Smooth muscle cell (in vitro differentiated cells): ENCODE data around the gene SOX6. TPM values are rescaled to one million over a fixed set of nuclear protein-coding genes. Genes with fewer than 3 reads are reported as not detected.

ENCODE experiments used
- DNase-seq: peaks from one replicate; lab custom pipeline; 2025; ENCODE audit not compliant: unreplicated experiment; lab: John Stamatoyannopoulos, UW
- H2AFZ ChIP-seq: fragments of 200-600 bp; sonication (generic); 2 replicates; pipeline ENCODE4 v1.6.0; 2016; ENCODE audit warnings: antibody characterized with exemption, low read depth, mild to moderate bottlenecking
- H3F3A ChIP-seq: fragments of 200-600 bp; sonication (generic); 2 replicates; pipeline ENCODE4 v1.6.0; 2017; ENCODE audit warnings: antibody characterized with exemption, low read depth
- H3K27ac ChIP-seq: fragments of 200-600 bp; sonication (generic); 2 replicates; pipeline ENCODE4 v1.5.1; 2016; ENCODE audit warnings: low read depth, mild to moderate bottlenecking
- H3K27me3 ChIP-seq: fragments of 200-600 bp; sonication (generic); 2 replicates; pipeline ENCODE4 v1.6.1; 2016; ENCODE audit warnings: low read depth, mild to moderate bottlenecking
- H3K36me3 ChIP-seq: fragments of 200-600 bp; sonication (generic); 2 replicates; pipeline ENCODE4 v1.5.1; 2016; ENCODE audit warnings: low read depth
- H3K4me1 ChIP-seq: fragments of 200-600 bp; sonication (generic); 2 replicates; pipeline ENCODE4 v1.5.1; 2016; ENCODE audit warnings: low read depth
- H3K4me2 ChIP-seq: fragments of 200-600 bp; sonication (generic); 2 replicates; pipeline ENCODE4 v1.6.0; 2016; ENCODE audit warnings: mild to moderate bottlenecking
- H3K4me3 ChIP-seq: fragments of 200-600 bp; sonication (generic); 2 replicates; pipeline ENCODE4 v1.5.1; 2016; ENCODE audit warnings: mild to moderate bottlenecking
- H3K79me2 ChIP-seq: fragments of 200-600 bp; sonication (generic); 2 replicates; pipeline ENCODE4 v1.6.0; 2016; ENCODE audit warnings: low read depth, mild to moderate bottlenecking
- H3K9ac ChIP-seq: fragments of 200-600 bp; sonication (generic); 2 replicates; pipeline ENCODE4 v1.6.0; 2016; ENCODE audit warnings: low read depth
- H3K9me3 ChIP-seq: fragments of 200-600 bp; sonication (generic); replicated peaks from 2 replicates; pipeline ENCODE4 v1.5.1; 2016; ENCODE audit warnings: low read depth
- H4K20me1 ChIP-seq: fragments of 200-600 bp; sonication (generic); 2 replicates; pipeline ENCODE4 v1.6.0; 2016; ENCODE audit warnings: low read depth
- WGBS: methylation state at CpG from one replicate; pipeline ENCODE4 v1.1.7; 2016; ENCODE audit warnings: low lambda C conversion rate; 5-methylcytosine and 5-hydroxymethylcytosine counted together
- polyA plus RNA-seq: library from polyadenylated mRNA; unstranded; fragments of >200 nt; fragmentation: Nextera tagmentation; extraction: Ambion mirVana; gene quantifications from 2 replicates; pipeline ENCODE4 v1.2.1, GENCODE V29; 2016
- total RNA-seq: library from RNA; depleted of rRNA; stranded (reverse); fragments of >200 nt; gene quantifications from 2 replicates; pipeline ENCODE4 v1.2.3, GENCODE V29; 2014
- TF ChIP-seq, protein P1 (sequence below): fragments of 200-600 bp; sonication (generic); IDR thresholded peaks from 2 replicates; pipeline ENCODE4 v1.5.1; 2017; ENCODE audit warnings: borderline replicate concordance, mild to moderate bottlenecking, antibody characterized with exemption; ENCODE audit not compliant: insufficient read depth, poor library complexity, severe bottlenecking

Gene SOX6
- total and polyA plus RNA-seq, 2 experiments from 2014 or later = 11.2 to 27.6 TPM

DNA sequence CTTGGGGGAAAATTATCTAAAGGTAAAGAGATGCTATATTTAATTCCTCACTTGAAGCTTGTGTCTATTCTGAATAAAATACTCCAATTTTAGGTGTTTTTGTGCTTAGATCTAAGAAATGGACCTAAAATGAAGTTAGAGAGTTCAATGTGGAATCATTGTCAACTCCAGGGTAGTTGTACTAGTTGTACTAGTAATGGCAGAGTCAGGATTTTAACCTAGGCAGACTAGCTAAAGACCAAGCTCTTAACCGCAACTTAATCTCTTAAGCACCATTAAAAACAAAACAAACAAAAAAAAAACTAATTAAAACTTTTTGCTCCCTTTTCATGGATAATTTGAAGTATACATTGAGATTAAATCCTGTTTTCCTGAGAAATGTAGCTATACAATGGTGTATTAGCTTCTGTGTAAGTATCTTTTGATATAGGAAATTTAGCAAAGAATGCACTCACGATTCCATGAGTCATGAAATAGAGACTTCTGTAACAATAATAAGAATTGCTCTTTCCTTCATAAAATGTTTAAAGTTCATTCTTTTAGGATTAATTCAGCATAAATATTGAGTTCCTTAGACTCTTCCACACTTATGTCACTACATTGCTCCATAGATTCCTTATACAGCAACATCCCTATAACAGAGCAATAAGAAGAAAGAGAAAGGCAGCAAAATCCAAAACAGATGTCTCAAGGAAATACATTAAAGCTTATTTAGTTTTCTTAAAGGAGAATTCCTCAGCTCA, 26.5 kb upstream of the SOX6 start:
- Histone ChIP-seq H3F3A (no peaks in the 10 kb centered on the region), H3K4me3 (no peak overlapping the region), H3K36me3 (no peaks in the 10 kb centered on the region), H3K9ac (no peak overlapping the region), H4K20me1 (no peaks in the 10 kb centered on the region), H3K79me2 (no peaks in the 10 kb centered on the region), H3K9me3 (no peaks in the 10 kb centered on the region), H3K4me1 (no peaks in the 10 kb centered on the region), H3K4me2 (peak overlapping the region; percentile 9), H3K27ac (no peak overlapping the region), H3K27me3 (no peaks in the 10 kb centered on the region), H2AFZ (no peak overlapping the region)
- no peak for DNase-seq
- WGBS = 67% methylated on average over 2 of the region's 2 CpGs
- TF ChIP-seq, protein P1, sequence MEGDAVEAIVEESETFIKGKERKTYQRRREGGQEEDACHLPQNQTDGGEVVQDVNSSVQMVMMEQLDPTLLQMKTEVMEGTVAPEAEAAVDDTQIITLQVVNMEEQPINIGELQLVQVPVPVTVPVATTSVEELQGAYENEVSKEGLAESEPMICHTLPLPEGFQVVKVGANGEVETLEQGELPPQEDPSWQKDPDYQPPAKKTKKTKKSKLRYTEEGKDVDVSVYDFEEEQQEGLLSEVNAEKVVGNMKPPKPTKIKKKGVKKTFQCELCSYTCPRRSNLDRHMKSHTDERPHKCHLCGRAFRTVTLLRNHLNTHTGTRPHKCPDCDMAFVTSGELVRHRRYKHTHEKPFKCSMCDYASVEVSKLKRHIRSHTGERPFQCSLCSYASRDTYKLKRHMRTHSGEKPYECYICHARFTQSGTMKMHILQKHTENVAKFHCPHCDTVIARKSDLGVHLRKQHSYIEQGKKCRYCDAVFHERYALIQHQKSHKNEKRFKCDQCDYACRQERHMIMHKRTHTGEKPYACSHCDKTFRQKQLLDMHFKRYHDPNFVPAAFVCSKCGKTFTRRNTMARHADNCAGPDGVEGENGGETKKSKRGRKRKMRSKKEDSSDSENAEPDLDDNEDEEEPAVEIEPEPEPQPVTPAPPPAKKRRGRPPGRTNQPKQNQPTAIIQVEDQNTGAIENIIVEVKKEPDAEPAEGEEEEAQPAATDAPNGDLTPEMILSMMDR = no peak

DNA sequence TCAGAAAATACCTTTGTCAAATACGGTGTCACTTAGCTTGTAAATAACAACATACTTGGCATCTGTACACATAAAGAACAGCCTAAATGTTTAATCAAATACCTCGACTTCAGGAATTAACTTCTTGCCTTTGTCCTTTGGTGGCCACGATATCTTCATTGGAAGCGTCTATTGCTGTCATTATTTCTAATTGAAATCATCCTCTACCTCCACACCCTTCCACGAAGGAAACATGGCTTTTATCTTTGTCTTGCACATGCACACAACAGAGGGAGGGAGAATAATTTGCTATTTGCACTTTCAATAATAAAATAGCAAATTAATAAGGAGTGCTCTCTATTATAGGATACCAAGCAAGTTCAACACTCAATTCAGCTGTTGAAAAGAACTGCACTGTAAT, 25.8 kb upstream of the SOX6 start:
- TF ChIP-seq, protein P1 = no peak
- no peaks in the 10 kb centered on the region for H3K36me3 ChIP-seq
- no peaks in the 10 kb centered on the region for H3K79me2 ChIP-seq

DNA sequence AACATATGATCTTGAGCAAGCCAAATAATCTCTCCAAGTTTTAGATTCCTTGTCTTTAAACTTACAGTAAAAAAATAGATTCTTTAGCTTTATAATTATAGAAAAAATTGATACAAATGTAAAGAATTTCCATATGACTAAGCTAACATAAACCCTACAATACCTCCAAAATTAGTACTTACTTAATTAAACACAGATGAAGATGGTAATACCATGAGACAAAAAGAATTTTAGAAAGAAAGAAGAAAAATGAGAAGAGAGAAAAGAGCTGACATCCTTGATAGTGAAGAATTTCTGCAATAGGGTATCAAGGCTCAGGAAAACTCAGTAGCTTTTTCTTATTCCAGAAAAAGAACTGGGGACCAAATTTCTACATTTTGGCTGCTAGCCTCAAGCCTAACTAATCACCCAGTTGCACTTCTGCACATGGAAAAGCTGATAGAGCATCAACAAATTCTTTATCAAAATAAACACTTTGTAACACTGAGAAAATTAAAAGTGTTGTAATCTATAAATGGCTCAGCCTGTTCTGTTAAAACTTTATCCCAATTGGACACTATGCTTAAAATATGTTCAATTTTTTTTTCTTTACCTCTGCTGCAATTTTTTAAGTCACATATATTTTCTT, 24.7 kb upstream of the SOX6 start:
- TF ChIP-seq, protein P1 = no peak
- H3K4me3 ChIP-seq = no peak overlapping the region
- H3K4me1 ChIP-seq = no peaks in the 10 kb centered on the region
- no peaks in the 10 kb centered on the region for H3K27me3 ChIP-seq
- no peaks in the 10 kb centered on the region for H4K20me1 ChIP-seq
- H3K27ac ChIP-seq = no peak overlapping the region
- no peaks in the 10 kb centered on the region for H3K36me3 ChIP-seq
- H3K9ac ChIP-seq = no peak overlapping the region
- no peaks in the 10 kb centered on the region for H3F3A ChIP-seq
- no peaks in the 10 kb centered on the region for H3K79me2 ChIP-seq
- H2AFZ ChIP-seq = no peak overlapping the region
- no peak for DNase-seq
- no peaks in the 10 kb centered on the region for H3K9me3 ChIP-seq
- H3K4me2 ChIP-seq = no peak overlapping the region

More for the DNA sequence above, 25.8 kb upstream of the SOX6 start:
- Histone ChIP-seq H3K9me3 (no peaks in the 10 kb centered on the region), H3F3A (no peaks in the 10 kb centered on the region), H3K4me3 (no peak overlapping the region), H4K20me1 (no peaks in the 10 kb centered on the region), H2AFZ (no peak overlapping the region), H3K4me2 (no peak overlapping the region), H3K27ac (no peak overlapping the region), H3K9ac (no peak overlapping the region), H3K4me1 (no peaks in the 10 kb centered on the region), H3K27me3 (no peaks in the 10 kb centered on the region)
- 81% methylated on average over 5 of the region's 5 CpGs for WGBS
- DNase-seq = no peak
